H9 (cell line): ENCODE measurements around the gene PRRC1. TPM values are rescaled to one million over a fixed set of nuclear protein-coding genes. Genes with fewer than 3 reads are reported as not detected.

Experiments used
- DNase-seq: peaks from one replicate; pipeline ENCODE4 v3.0.0-alpha.2; 2017
- H2AFZ ChIP-seq: one replicate; pipeline ENCODE4 v1.6.1; 2013; ENCODE audit warnings: mild to moderate bottlenecking, low read length, control low read depth, moderate library complexity
- H2AK5ac ChIP-seq: 2 replicates; pipeline ENCODE4 v1.6.1; 2013; ENCODE audit warnings: low read length, control low read depth, mixed read lengths; ENCODE audit not compliant: insufficient read length
- H2BK120ac ChIP-seq: one replicate; pipeline ENCODE4 v1.6.1; 2013; ENCODE audit warnings: low read depth, mild to moderate bottlenecking, low read length, control low read depth, inconsistent platforms; ENCODE audit not compliant: poor library complexity, severe bottlenecking
- H2BK12ac ChIP-seq: 2 replicates; pipeline ENCODE4 v1.6.1; 2013; ENCODE audit warnings: low read length, control low read depth, mixed read lengths, low read depth; ENCODE audit not compliant: insufficient read length
- H2BK15ac ChIP-seq: 2 replicates; pipeline ENCODE4 v1.6.1; 2013; ENCODE audit warnings: low read depth, low read length, control low read depth
- H2BK20ac ChIP-seq: one replicate; pipeline ENCODE4 v1.6.1; 2013; ENCODE audit warnings: low read depth, mild to moderate bottlenecking, low read length, control low read depth, inconsistent platforms; ENCODE audit not compliant: poor library complexity, severe bottlenecking
- H2BK5ac ChIP-seq: 2 replicates; pipeline ENCODE4 v1.6.1; 2013; ENCODE audit warnings: low read length, control low read depth, mixed read lengths; ENCODE audit not compliant: insufficient read length
- H3K14ac ChIP-seq: 2 replicates; pipeline ENCODE4 v1.6.1; 2013; ENCODE audit warnings: low read length, control low read depth; ENCODE audit not compliant: insufficient read depth
- H3K18ac ChIP-seq: 2 replicates; pipeline ENCODE4 v1.6.1; 2013; ENCODE audit warnings: low read depth, mild to moderate bottlenecking, mixed read lengths, low read length, control low read depth; ENCODE audit not compliant: insufficient read length
- H3K23ac ChIP-seq: 2 replicates; pipeline ENCODE4 v1.6.1; 2013; ENCODE audit warnings: low read length, control low read depth, mixed read lengths, low read depth; ENCODE audit not compliant: insufficient read length
- H3K23me2 ChIP-seq: 2 replicates; pipeline ENCODE4 v1.6.1; 2013; ENCODE audit warnings: low read depth, mild to moderate bottlenecking, mixed read lengths, low read length, control low read depth; ENCODE audit not compliant: insufficient read length, poor library complexity, severe bottlenecking
- H3K27ac ChIP-seq: 2 replicates; pipeline ENCODE4 v1.5.1; 2013; ENCODE audit warnings: low read length, control low read depth, mixed read lengths, low read depth; ENCODE audit not compliant: insufficient read length
- H3K27me3 ChIP-seq: 2 replicates; pipeline ENCODE4 v1.6.1; 2013; ENCODE audit warnings: low read length, control low read depth, inconsistent platforms; ENCODE audit not compliant: insufficient read depth
- H3K4ac ChIP-seq: 2 replicates; pipeline ENCODE4 v1.6.1; 2013; ENCODE audit warnings: low read depth, mild to moderate bottlenecking, control low read depth, inconsistent platforms, low read length, moderate library complexity
- H3K4me1 ChIP-seq: 2 replicates; pipeline ENCODE4 v1.6.1; 2013; ENCODE audit warnings: low read length, control low read depth, inconsistent platforms; ENCODE audit not compliant: insufficient read depth
- H3K4me2 ChIP-seq: 2 replicates; pipeline ENCODE4 v1.6.1; 2013; ENCODE audit warnings: low read length, control low read depth, mixed read lengths; ENCODE audit not compliant: insufficient read length, insufficient read depth
- H3K56ac ChIP-seq: 2 replicates; pipeline ENCODE4 v1.6.1; 2013; ENCODE audit warnings: low read depth, mild to moderate bottlenecking, mixed read lengths, low read length, control low read depth; ENCODE audit not compliant: insufficient read length
- H3K79me1 ChIP-seq: 2 replicates; pipeline ENCODE4 v1.6.1; 2013; ENCODE audit warnings: low read depth, mild to moderate bottlenecking, moderate library complexity, low read length, control low read depth, inconsistent platforms; ENCODE audit not compliant: insufficient read depth, poor library complexity, severe bottlenecking
- H3K79me2 ChIP-seq: 2 replicates; pipeline ENCODE4 v1.6.1; 2013; ENCODE audit warnings: low read length, control low read depth, inconsistent platforms; ENCODE audit not compliant: insufficient read depth
- H3K9ac ChIP-seq: 2 replicates; pipeline ENCODE4 v1.6.1; 2013; ENCODE audit warnings: low read length, control low read depth, mixed read lengths; ENCODE audit not compliant: insufficient read length; ENCODE audit errors: extremely low read depth
- H3K9me3 ChIP-seq: one replicate; pipeline ENCODE4 v1.6.1; 2013; ENCODE audit warnings: low read depth, low read length, inconsistent platforms; ENCODE audit not compliant: control insufficient read depth
- H3T11ph ChIP-seq: one replicate; pipeline ENCODE4 v1.6.1; 2013; ENCODE audit warnings: mild to moderate bottlenecking, low read length, control low read depth, inconsistent platforms
- H4K20me1 ChIP-seq: one replicate; pipeline ENCODE4 v1.6.1; 2013; ENCODE audit not compliant: control insufficient read depth, insufficient read length, insufficient read depth
- H4K5ac ChIP-seq: 2 replicates; pipeline ENCODE4 v1.6.1; 2013; ENCODE audit warnings: low read depth, mild to moderate bottlenecking, mixed read lengths, low read length, control low read depth; ENCODE audit not compliant: insufficient read length
- H4K8ac ChIP-seq: replicated peaks from 2 replicates; pipeline ENCODE4 v1.6.1; 2013; ENCODE audit warnings: low read length, control low read depth, mixed read lengths, low read depth; ENCODE audit not compliant: insufficient read length
- H4K91ac ChIP-seq: 2 replicates; pipeline ENCODE4 v1.6.1; 2013; ENCODE audit warnings: low read depth, mild to moderate bottlenecking, moderate library complexity, mixed read lengths, low read length, control low read depth; ENCODE audit not compliant: insufficient read length
- H3K27ac Mint-ChIP-seq, 3 experiments: 2 replicates in 2 of 3; 3 replicates in 1 of 3; pipeline ENCODE4 v1.8.0; 2020 to 2021; ENCODE audit warnings: mixed read lengths in 3 of 3, mild to moderate bottlenecking in 1 of 3, moderate library complexity in 1 of 3
- H3K27me3 Mint-ChIP-seq: 2 replicates; pipeline ENCODE4 v1.8.0; 2021; ENCODE audit warnings: low read depth, mild to moderate bottlenecking, moderate library complexity, mixed read lengths
- H3K36me3 Mint-ChIP-seq, 3 experiments: 2 replicates in 2 of 3; 3 replicates in 1 of 3; pipeline ENCODE4 v1.8.0; 2020 to 2021; ENCODE audit warnings: low read depth in 3 of 3, mixed read lengths in 3 of 3; ENCODE audit not compliant: insufficient read depth in 1 of 3
- H3K4me1 Mint-ChIP-seq, 2 experiments: 2 replicates each; pipeline ENCODE4 v1.8.0; 2020; ENCODE audit warnings: mixed read lengths in 2 of 2
- H3K4me3 Mint-ChIP-seq, 2 experiments: 2 replicates in 1 of 2; 3 replicates in 1 of 2; pipeline ENCODE4 v1.8.0; 2020 to 2021; ENCODE audit warnings: mild to moderate bottlenecking in 2 of 2, mixed read lengths in 2 of 2, moderate library complexity in 1 of 2
- H3K9me3 Mint-ChIP-seq, 2 experiments: 2 replicates in 1 of 2; 3 replicates in 1 of 2; pipeline ENCODE4 v1.8.0; 2020; ENCODE audit warnings: mild to moderate bottlenecking in 2 of 2, mixed read lengths in 2 of 2, moderate library complexity in 1 of 2
- CTCF ChIP-seq: fragments of 200-600 bp; sonication (generic); conservative IDR thresholded peaks from 3 replicates; pipeline ENCODE4 v1.8.0; 2021; ENCODE audit warnings: antibody characterized with exemption, mild to moderate bottlenecking
- WGBS: extraction: QIAGEN DNeasy Blood & Tissue Kit; methylation state at CpG from one replicate; pipeline ENCODE4 v1.1.7; 2013; ENCODE audit warnings: missing lambda C conversion rate, low lambda C conversion rate, mixed read lengths; ENCODE audit not compliant: insufficient read length; ENCODE audit errors: extremely low coverage; 5-methylcytosine and 5-hydroxymethylcytosine counted together
- total RNA-seq: library from RNA; stranded (reverse); gene quantifications from 2 replicates; pipeline ENCODE4 v1.2.1, GENCODE V29; 2021

The PRRC1 gene
- total RNA-seq, 1 experiment from 2014 or later: 70.7 TPM

GRCh38 chr5:127498548-127498947 is 18.9 kb upstream of the PRRC1 start:
- H3K18ac ChIP-seq: no peak overlapping the region
- H3T11ph ChIP-seq: no peak overlapping the region
- no peak overlapping the region for H3K4me2 ChIP-seq
- no peak overlapping the region for H4K91ac ChIP-seq
- no peaks in the 10 kb centered on the region for H3K23me2 ChIP-seq
- H3K27me3 ChIP-seq: no peaks in the 10 kb centered on the region
- no peaks in the 10 kb centered on the region for H3K4me1 Mint-ChIP-seq
- H3K36me3 Mint-ChIP-seq: no peaks in the 10 kb centered on the region
- no peak overlapping the region for H3K4me3 Mint-ChIP-seq
- no peak for DNase-seq
- no peak for TF ChIP-seq CTCF
- H3K4me1 ChIP-seq: no peaks in the 10 kb centered on the region
- no peaks in the 10 kb centered on the region for H4K20me1 ChIP-seq
- no peak overlapping the region for H3K27ac Mint-ChIP-seq
- no peak overlapping the region for H2AFZ ChIP-seq
- H3K23ac ChIP-seq: no peak overlapping the region
- no peak overlapping the region for H3K9ac ChIP-seq
- no peaks in the 10 kb centered on the region for H3K9me3 ChIP-seq
- no peaks in the 10 kb centered on the region for H3K79me2 ChIP-seq
- H3K14ac ChIP-seq: no peak overlapping the region
- H4K5ac ChIP-seq: no peak overlapping the region
- no peak overlapping the region for H2BK120ac ChIP-seq
- H2BK20ac ChIP-seq: no peak overlapping the region
- no peaks in the 10 kb centered on the region for H3K9me3 Mint-ChIP-seq
- H3K56ac ChIP-seq: no peak overlapping the region
- no peak overlapping the region for H2AK5ac ChIP-seq
- no peak overlapping the region for H2BK12ac ChIP-seq
- H3K27ac ChIP-seq: no peak overlapping the region
- H4K8ac ChIP-seq: no peak overlapping the region
- H2BK15ac ChIP-seq: no peak overlapping the region
- WGBS: no CpG with 5 or more reads among the region's 1 CpG
- no peaks in the 10 kb centered on the region for H3K79me1 ChIP-seq
- 0 out of 2 replicates have a peak, but pooled peaks cover 1% of the 10 kb centered on the region for H3K27me3 Mint-ChIP-seq
- no peak overlapping the region for H3K4ac ChIP-seq
- no peak overlapping the region for H2BK5ac ChIP-seq
